NCI-H510A treated with DMSO at 0.1 percent for 48 hours (cell line): ENCODE measurements around the gene TMCC2.

Experiments
- DNase-seq: peaks from one replicate; lab custom pipeline; 2025; lab: John Stamatoyannopoulos, UW

Gene TMCC2

DNA sequence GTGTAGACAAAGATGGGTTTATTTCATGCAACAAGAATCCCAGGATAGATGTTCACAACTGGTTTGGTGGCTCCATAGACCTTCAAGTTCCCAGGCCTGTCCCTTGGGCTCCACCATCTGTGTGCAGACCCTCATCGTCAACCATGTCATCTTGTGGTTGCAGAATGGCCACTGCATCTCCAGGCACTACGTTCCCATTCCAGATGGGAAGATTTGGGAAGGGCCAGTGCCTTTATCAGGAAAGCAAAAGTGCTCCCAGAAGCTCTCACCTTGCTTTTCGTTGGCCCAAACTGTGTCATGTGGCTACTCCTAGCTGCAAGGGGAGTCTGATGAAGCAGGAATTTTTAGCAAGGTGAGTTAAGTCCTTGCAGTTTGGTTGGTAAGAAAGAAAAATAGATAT, 12.8 kb downstream of the TMCC2 start:
- DNase-seq = no peak

DNA sequence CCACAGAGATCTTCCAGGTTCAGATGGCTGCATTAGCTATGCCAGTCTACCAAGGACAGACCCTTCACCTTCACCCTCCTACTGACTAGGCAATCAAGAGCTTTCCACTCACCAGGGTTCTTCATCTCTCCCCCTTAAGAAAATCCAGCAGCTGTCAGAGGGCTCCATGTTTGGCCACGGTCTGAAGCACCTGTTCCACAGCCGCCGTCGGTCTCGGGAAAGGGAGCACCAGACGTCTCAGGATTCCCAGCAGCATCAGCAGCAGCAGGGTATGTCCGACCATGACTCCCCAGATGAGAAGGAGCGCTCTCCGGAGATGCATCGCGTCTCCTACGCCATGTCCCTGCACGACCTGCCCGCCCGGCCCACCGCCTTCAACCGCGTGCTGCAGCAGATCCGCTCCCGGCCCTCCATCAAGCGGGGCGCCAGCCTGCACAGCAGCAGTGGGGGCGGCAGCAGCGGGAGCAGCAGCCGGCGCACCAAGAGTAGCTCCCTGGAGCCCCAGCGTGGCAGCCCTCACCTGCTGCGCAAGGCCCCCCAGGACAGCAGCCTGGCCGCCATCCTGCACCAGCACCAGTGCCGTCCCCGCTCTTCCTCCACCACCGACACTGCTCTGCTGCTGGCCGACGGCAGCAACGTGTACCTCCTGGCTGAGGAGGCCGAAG, 13.8 kb downstream of the TMCC2 start:
- no peak for DNase-seq

DNA sequence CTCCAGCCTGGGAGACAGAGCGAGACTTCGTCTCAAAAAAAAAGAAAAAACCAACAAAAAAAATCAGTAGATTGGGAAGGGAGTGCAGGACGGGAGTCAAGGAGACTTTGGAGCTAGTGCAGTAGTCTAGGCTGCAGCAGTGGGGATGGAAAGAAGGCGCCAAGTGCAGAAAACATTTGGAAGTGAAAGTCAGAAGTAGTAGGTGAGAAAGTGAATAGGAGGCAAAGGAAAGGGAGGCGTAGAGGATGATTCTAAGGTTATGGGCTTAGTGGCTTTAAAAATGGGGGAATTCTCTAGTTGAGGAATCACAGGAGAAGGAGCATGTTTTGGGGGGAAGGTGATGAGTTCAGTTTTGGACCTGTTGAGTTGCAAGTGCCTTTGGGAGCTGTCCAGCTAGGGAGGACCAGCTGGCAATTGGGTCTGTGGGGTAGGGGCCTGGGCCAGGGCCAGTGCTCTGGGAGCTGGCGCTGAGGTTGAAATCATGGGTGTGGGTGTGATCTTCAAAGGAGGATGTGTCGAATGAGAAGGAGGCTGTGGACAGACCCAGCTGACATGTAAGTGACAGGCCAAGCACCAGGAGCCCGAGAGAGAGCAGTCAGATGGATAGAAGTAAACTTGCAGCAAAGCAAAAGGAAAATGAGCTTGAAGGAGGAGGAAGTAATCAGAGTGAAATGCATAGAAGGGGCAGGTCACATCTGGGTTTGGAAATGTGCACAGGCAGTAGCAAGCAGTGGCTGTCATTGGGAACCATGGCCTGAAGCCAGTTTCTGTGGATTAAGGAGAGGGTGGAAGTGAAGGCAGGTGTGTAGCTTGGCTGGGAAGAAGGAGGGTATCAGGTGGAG, 15.8 kb downstream of the TMCC2 start:
- no peak for DNase-seq

DNA sequence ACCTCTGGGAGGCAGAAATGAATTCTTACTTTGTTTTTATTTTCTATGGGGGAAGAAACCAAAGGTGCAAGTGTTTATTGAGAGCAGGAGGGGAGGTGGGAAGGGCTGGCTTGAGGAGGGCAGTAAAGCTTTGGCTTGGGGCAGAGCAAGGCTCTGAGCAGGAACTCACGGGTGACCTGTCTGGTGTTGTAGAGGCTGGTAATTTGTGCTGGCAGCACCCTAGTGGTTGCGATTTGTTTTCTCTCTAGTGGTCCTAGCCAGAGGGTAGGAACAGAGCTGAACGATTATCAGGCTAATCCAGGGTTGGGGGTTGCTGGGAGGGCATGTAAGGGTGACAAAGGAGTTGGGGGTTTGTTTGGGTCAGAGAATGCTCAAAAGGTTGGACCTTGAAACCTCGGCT, 16.6 kb downstream of the TMCC2 start:
- DNase-seq = no peak

DNA sequence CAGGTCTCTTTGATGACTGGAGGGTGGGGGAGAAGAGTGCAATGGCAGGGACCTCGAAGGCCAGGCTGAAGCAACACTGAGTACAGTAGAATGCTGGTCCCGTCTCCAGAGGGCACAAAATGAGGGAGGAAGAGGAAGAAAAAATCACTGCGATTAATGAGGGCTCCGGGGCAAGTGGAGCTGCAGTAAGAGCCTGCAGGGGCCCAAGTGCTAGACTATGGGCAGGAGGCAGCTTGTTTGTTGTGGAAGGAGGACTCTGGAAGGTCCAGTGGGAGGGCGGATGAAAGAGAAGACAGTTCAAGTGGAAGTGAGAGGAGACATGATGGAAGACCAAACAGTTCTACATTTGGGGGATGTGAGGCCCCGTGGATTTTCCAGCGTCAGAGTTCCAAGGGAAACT, 17.4 kb downstream of the TMCC2 start:
- no peak for DNase-seq

DNA sequence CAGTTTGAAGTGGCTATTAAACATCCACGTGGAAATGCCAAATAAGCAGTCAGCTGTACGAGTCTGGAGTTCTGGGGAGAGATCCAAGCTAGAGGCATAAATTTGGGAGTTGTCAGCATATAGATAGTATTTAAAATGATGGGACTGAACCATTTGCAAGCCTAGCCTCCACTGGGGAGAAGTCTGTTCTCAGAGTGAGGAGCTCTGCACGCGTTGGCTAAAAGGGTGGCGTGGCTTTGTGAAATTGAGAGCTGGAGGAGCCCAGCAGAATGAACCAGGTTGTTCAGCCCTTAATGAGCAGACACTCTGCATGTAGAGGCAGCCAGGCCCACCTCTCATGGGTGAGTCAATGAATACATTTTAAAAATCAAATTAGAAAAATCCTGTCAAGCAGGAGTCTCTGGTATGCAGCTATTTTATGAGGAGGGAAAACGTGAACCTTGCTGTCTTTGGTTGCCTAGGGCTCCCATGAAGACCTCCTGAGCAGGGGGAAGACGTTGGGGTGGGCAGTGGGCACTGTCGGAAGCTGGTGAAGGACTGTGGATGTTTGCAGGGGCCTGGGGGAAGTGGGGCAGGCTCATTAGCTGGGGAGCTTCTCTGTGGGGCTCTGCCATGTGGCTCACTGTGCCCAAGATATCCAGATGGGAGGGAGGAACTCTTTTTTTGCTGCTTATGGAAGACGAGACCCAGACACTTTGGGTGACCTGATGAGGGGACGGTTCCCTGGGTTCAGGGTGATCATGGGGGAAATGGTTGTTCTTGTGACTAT, 18.8 kb downstream of the TMCC2 start:
- DNase-seq = no peak

DNA sequence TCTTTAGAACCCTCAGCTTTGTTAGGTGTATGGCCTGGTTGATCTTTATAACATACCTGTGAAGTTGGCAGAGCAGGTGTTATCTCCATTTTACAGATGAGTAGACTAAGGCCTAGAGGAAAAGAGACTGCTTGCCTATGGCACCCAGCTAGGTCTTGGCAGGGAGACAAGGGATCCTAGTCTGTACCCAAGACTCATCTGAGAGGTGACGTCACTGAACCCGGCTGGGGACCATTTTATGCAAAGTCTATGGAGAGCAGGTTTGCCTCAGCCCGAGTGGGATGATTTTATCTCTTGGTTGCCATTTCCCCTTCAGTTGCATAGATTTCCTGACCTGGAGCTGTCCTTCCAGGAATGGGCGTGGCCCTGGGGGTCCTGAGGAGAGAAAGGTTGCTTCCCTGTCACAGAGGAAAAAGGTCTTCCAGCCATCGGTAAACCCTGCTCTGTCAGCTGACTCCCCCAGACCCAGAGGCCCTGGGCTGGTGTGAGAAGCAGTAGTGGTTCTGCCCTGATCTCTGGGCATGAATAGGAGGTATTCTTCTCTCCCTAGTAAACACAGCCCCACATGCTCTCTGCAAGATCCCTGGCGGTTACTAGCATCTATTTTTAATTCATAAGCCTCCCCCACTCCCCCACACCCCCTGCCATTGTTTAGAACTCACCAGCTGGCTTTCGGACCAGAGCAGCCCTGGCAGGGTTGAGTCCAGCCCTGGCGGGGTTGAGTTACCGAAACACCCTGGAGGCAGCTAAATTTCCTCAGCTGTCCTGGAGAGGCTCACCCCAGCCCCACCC, 19.6 kb downstream of the TMCC2 start:
- no peak for DNase-seq

DNA sequence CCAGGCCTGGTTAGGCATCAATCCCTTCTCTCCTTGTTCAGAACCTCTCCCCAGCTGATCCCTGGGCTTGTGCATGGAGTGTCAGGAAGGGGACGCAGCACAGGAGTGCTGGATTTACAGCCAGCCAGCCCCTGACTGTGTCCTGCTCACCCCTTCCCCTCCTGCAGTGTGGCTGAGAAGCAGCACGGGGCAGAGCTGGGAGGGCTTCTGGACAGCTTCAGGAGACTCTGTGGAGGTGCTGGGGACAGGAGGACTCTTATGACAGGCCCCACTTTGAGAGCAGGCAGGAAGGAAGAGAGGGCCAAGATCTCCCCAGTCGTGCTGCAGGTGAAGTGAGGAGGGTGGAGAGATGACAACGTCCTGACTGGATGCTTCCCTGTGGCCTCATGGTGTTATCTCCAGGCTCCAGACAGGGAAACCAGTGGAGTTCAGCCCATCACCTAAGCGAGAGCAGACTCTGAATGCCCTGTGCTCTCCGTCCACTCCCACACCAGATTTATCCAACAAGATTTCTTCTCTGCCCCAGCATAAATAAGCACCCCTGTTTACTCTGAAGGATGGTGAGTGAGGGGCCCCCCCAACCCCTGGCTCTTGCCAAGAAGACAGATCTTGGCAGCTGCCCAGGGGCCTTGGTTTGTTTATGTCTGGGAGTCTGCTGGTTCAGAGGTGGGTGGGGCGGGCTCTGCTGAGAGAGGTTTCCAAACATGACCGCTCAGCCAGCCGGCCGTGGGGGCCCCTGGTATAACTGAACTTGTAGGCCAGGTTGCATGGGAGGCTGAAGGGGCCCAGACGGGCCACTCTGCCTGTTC, 21.3 kb downstream of the TMCC2 start:
- peak; percentile 39 for DNase-seq

DNA sequence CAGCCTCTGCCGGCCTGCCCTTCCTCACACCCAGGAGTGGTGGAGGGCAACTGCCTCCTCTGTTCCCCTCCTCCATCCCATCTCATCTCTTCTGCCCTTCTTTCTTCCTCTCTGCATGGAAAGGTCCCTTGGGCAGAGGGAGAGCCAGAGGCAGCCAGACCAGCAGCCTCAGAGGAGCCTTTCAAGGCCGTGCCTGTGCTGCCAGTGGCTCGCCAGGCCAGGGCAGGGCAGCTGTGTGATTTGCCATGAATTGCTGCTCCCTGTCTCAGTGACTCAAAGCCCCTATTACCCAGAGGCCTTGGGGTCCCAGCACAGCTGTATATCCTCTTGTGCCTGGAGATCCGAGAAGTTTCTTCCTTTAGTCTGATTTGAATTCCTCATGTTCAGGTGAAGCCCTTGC, 21.9 kb downstream of the TMCC2 start:
- no peak for DNase-seq

DNA sequence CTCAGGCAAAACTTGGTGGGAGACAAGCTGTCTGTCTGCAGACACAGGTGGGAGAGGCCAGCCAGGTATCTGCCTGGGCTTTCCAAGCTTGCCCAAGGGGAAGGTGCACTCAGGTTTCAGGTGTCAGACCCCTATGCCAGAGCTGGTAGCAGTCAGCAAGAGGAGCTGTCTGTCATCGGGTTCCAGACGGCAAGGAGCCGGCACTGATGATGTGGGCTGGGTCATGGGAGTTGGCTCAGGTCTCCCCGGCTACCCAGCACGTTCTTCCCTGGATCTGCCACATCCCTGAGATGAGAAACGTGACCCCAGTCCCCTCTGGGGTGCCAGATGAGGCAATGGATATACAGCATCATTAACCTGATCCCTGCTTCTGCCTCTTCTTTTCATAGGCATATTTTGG, 23.0 kb downstream of the TMCC2 start:
- DNase-seq = no peak

DNA sequence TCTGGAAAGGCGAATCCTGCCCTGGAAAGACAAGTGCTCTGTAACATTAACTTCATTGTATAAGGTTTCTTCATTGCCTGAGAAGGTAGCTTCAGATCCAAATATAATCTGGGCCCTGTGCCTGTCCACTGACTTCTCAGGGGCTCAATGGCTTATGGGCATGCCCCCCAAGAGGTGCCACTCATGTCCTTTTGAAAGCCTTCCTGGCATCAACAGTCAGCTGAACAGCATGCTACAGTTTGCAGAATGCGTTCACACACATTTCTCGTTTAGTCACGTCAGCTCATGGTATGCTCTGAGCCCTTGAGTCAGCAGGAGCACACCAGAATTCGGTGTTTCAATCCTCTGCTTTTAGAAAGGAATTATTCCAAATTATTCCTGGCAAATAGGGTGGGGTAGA, 23.8 kb downstream of the TMCC2 start:
- no peak for DNase-seq

DNA sequence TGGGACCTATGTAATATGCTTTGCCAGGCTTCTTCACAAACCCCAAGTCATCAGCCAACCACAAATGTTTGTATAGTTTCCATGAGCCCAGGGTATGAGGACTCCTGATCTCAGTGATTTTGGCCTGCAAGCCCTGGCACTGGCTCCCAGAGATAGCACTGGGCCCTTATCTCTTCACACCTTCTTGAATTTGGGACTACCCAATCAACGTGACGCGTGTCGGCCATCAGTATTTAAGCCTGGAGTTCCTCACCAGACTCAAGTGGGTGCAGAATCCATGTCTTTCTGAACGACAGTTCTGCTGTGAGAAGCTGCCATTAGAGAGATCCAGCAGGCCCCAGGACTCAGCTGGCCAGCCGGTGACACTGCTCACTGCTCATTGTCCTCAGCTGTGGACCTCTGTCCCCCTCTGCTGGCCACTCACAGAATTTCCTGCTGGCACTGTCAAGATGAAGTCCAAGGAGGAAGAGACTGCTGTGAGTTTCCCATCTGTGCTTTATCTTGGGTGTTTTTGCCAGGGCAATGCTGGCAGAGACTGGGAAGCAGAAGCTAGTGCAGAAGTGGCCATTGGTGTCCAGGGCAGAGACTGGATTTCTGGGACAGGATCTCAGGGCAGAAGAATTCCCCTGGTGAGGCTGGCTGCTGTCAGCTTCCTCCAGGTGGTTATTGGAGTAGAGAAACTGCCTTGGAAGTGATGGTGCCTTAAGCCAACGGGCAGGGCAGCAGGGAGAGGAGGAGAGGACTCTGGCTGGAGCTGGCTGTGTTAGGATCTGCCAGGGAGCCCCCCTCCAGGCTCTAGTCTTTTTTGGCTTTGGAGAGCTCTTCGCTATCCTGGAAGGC, 28.4 kb downstream of the TMCC2 start:
- DNase-seq = peak; percentile 86

DNA sequence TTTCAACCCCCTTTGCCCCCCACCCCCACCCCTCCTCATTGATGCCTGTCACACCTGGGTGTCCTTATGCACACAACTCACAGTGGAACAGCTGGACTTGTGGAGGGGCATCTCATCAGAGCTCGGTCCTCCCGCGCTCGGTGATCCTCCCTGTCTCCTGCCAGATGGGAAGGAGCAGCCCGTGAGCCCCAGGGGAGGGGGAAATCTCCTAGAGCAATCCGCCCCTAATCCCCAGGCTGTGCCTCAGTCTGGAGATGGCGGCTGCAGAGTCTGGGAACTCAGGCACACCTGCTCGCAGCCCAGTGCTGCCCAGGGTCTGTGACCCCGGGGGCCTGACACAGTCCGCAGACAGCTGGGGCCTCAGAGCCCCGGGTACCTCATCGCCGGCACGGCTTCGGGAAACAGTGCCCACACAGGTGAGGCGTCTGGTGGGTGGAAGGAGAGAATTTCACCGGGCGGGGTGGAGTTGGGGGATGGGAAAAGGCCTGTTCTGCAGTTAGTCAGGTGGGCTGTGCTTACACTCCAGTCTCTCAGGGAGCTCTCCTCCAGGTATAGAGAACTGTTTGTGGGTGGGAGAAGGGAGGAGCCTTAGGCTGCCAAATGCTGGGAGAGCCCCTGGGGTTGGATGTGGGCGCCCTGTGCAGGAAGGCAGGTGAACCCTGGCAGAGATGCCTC, 29.3 kb downstream of the TMCC2 start:
- no peak for DNase-seq

DNA sequence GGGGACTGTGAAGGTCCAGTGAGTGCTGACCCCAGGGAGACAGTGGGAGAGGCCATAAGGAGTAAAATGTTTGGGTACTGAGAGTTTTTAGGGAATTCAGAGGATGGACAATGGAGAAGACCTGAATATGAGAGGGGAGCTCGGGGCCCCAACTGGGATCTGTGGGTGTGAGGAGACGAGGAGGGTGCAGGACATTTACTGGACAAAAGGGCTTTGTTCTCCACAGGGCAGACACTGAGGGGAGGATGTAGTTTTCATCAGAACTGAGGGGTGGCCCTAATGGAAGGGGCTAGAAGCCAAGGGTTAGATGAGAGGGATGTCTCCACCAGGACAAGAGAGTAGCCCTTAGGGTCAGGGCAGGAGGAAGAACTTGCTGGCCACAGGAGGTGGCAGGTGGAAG, 30.0 kb downstream of the TMCC2 start:
- no peak for DNase-seq

DNA sequence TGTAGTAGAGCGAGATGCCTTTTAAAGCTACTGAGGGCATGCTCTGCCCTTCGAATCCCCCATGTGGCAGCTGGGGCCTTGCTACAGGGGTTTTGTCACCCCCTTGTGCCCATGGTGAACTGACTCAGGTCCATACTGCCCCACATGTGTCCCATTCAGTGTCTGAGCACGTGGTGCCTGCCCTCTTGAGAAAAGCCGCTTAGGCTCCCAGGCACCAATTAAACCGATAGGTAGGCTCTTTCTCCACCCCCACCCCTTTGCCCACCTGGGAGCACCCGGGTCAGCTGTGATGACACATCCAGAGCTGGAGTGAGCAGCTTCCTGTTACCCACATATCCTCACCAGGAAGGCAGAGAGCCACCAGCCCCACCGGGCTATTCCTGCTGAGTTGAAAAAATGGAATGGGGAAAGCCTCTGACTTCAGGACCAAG, 30.5 kb downstream of the TMCC2 start:
- no peak for DNase-seq

DNA sequence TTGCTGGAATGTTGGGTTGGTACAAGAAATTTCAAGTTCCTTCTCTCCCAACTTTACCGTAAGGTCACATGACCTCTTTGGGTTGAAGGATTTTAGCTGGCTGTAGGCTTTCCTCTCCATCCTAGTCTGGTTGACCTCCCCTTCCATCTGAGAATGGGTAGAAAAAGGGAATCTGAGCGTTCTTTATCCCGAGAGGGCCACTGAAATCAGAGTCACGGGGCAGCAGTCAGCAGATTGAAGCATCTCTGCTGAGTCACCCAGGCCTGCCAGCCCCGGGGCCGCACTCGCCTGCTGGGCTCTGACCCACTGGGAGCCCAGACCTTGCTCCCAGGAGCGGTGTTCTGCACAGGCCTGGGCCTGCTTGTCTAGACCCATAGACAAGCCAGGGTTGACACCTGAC, 31.0 kb downstream of the TMCC2 start:
- DNase-seq = no peak

DNA sequence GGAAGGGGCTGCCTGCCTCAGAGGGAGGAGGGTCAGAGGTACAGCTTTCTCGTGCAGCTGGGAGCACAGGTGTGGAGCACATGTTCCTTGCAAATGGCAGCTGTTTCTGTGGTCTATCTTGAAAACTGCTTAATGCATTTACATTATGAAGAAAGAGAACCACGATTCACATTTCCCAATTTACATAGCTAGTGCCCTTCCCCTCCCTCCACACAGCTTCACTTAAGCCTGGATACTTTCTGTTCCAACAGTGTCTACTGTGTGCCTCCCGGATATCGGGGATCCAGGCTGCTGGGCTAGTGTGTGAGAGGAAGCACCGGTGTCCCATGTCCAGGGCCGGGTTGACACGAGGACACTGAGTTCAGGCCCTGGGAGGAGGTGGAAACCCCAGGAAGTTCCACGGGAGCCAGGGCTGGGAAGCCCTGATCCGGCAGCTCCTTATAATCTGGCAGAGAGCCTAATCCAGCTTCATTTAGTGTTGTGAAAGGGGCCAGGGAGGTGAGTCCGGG, 31.6 kb downstream of the TMCC2 start:
- no peak for DNase-seq

DNA sequence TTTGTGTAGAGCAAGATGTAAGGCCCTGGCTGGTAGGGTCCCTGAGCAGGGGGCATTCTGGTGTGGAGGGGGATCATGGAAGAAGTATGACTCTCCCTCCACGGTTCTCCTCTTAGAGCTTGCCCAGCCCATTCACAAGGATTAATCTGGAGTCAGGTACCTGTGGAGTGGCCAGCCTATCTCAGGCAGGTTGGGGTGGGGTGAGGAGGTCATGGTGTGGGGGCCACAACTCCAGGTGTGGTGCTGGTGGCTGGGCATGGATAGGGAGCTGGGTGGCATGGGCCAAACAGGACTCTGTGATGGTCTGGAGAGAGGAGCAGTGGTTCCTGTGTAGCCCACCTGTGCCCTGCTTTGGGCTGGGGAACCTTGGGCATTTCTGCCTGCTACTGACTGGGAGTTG, 32.3 kb downstream of the TMCC2 start:
- DNase-seq = no peak

DNA sequence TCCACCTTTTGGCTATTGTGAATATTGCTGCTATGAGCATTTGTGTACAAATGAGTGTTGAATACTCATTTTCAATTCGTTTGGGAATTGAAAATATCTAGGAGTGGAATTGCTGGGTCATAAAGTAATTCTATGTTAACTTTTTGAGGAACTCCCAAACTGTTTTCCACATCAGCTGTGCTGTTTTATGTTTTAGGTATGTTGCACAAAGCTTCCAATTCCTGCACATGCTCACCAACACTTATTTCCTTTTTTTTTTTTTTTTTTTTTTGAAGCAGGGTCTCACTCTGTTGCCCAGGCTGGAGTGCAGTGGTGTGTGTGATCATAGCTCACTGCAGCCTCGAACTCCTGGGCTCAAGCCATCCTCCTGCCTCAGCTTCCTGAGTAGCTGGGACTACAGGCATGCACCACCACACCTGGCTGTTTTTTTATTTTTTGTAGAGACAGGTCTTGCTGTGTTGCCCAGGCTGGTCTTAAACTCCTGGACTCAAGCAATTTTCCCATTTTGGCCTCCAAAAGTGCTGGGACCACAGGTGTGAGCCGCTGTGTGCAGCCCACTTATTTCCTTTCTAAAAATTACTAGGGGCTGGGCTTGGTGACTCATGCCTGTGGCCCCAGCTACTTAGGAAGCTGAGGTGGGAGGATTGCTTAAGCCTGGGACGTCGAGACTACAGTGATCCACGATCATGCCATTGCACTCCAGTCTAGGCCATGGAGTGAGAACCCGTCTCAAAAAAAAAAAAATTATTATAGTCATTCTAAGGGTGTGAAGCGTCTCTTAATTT, 33.4 kb downstream of the TMCC2 start:
- DNase-seq = no peak
